ENCODE data around the gene FBXO42.

DNA sequence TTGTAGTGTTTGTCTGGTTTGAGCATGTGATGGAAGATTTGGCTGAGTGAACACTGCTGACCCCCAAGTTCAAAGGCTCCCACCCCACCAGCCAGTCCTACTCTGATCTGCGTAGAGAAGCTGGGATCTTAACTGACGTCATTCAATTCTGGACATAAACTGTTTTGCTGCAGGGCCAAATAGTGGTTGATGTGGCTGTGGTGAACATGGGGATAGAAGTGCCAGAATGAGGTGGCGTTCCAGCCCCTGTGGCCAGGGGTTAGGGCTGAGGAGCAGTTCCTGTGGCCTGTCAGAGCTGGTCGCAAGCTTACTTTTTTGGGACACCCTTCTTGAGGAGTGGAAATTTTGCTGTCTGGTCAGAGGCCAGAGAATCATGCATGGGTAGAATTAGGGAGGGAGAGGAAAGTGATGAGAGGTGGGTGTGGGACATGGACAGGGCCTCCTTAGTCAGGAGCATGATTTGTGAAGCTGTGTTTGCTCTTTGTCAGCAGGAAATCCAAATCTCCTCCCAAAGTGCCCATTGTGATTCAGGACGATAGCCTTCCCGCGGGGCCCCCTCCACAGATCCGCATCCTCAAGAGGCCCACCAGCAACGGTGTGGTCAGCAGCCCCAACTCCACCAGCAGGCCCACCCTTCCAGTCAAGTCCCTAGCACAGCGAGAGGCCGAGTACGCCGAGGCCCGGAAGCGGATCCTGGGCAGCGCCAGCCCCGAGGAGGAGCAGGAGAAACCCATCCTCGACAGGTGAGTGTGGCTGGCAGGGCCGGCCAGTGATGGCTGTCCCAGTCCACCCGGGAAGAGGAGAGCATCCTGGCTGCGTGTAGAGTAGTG is 40.7 kb upstream of the FBXO42 start:
- TF ChIP-seq SMC3 (IDR thresholded peaks at IDR 0.05; ENCODE audit: low read depth, low read length), result no peak
- no peak for TF ChIP-seq BHLHE40 (IDR thresholded peaks at IDR 0.05; ENCODE audit: low read depth, low read length)
- no peak for TF ChIP-seq CTCF (conservative IDR thresholded peaks at IDR 0.05; ENCODE audit: low read depth, low read length)

Measured in IMR-90 (cell line).